A549 (cell line): ENCODE measurements around the gene TSPAN1. TPM values are rescaled to one million over a fixed set of nuclear protein-coding genes. Genes with fewer than 3 reads are reported as not detected.

Experiments used
- ATAC-seq, 2 experiments: fragments of 200-7000 bp in 1 of 2; fragments of >200 bp in 1 of 2; cut with Nextera tagmentation in 1 of 2; cut with Tn5 transposase in 1 of 2; 3 replicates each; pipeline versions ENCODE4 v1.8.0 to v1.9.1; 2018 to 2020; ENCODE audit warnings: mild to moderate bottlenecking in 1 of 2, moderate library complexity in 1 of 2
- CTCF ChIA-PET: fragments of 300-600 bp; sonication (Branson Sonifier 250); formaldehyde crosslinking; extraction: SDS; loops from one replicate; lab custom pipeline; 2021; ENCODE audit warnings: antibody characterized with exemption, inconsistent platforms; lab: Yijun Ruan, JAX
- POLR2A ChIA-PET: fragments of 350-600 bp; formaldehyde crosslinking; extraction: SDS; loops from one replicate; lab custom pipeline; 2021; ENCODE audit warnings: antibody characterized with exemption, inconsistent platforms; lab: Yijun Ruan, JAX
- DNase-seq, 2 experiments: peaks; one replicate each; pipeline versions ENCODE4 v3.0.0 to v3.0.0-alpha.2; 2011 to 2016; ENCODE audit warnings: low read depth in 1 of 2, low spot score in 1 of 2
- FAIRE-seq: peaks from 2 replicates; lab custom pipeline; 2011; peaks lifted over from hg19 to GRCh38; lab: Jason Lieb, UNC
- H3K27ac ChIP-seq, 2 experiments: fragments of >200 bp; sonication (Bioruptor Twin); formaldehyde crosslinking; 3 replicates each; pipeline ENCODE4 v1.5.1; 2016 to 2017
- H3K4me1 ChIP-seq: fragments of >200 bp; sonication (Bioruptor Twin); formaldehyde crosslinking; 3 replicates; pipeline ENCODE4 v1.6.1; 2016
- H3K4me2 ChIP-seq: fragments of >200 bp; sonication (Bioruptor Twin); formaldehyde crosslinking; 3 replicates; pipeline ENCODE4 v1.6.1; 2016
- H3K4me3 ChIP-seq: fragments of >200 bp; sonication (Bioruptor Twin); formaldehyde crosslinking; 3 replicates; pipeline ENCODE4 v1.5.1; 2016
- H3K9me3 ChIP-seq: fragments of >200 bp; sonication (Bioruptor Twin); formaldehyde crosslinking; 3 replicates; pipeline ENCODE4 v1.6.1; 2016
- BCL3 ChIP-seq: fragments of >200 bp; sonication (Bioruptor Twin); formaldehyde crosslinking; IDR thresholded peaks from 3 replicates; pipeline ENCODE4 v1.6.1; 2016
- ELK1 ChIP-seq: fragments of 150-350 bp; IDR thresholded peaks from 2 replicates; pipeline ENCODE4 v1.6.1; 2014; ENCODE audit warnings: low read depth, mild to moderate bottlenecking, low read length
- ESRRA ChIP-seq: fragments of 150-350 bp; IDR thresholded peaks from 2 replicates; pipeline ENCODE4 v1.6.1; 2014; ENCODE audit warnings: mild to moderate bottlenecking, low read length, borderline replicate concordance
- FOXS1 ChIP-seq: fragments of 250-450 bp; sonication (Bioruptor Pico); IDR thresholded peaks from 2 replicates; pipeline ENCODE4 v1.5.0; 2020; ENCODE audit warnings: mild to moderate bottlenecking, moderate library complexity
- GATA3 ChIP-seq: IDR thresholded peaks from 2 replicates; pipeline ENCODE4 v1.6.1; 2012; ENCODE audit warnings: borderline replicate concordance
- HDAC2 ChIP-seq: fragments of 200-600 bp; sonication (generic); IDR thresholded peaks from 2 replicates; pipeline ENCODE4 v1.6.1; 2016
- HES2 ChIP-seq: fragments of >200 bp; sonication (Bioruptor Twin); formaldehyde crosslinking; IDR thresholded peaks from 2 replicates; pipeline ENCODE4 v1.6.1; 2016
- HMGXB4 ChIP-seq: fragments of 250-450 bp; sonication (Bioruptor Pico); IDR thresholded peaks from 2 replicates; pipeline ENCODE4 v1.5.0; 2021; ENCODE audit warnings: mild to moderate bottlenecking, moderate library complexity, borderline replicate concordance
- HOXB5 ChIP-seq: fragments of 250-450 bp; sonication (Bioruptor Pico); IDR thresholded peaks from 2 replicates; pipeline ENCODE4 v1.5.0; 2020; ENCODE audit warnings: mild to moderate bottlenecking, moderate library complexity
- JUN ChIP-seq, 2 experiments: fragments of >200 bp; sonication (Bioruptor Twin); formaldehyde crosslinking; IDR thresholded peaks; 2 replicates in 1 of 2; 3 replicates in 1 of 2; pipeline ENCODE4 v1.6.1; 2016 to 2017
- MYC ChIP-seq: IDR thresholded peaks from 2 replicates; pipeline ENCODE4 v1.6.1; 2012; ENCODE audit warnings: mild to moderate bottlenecking, inconsistent platforms, low read length, improper control_type of control experiment, borderline replicate concordance
- NFE2L2 ChIP-seq: fragments of 150-350 bp; conservative IDR thresholded peaks from 2 replicates; pipeline ENCODE4 v1.6.1; 2014; ENCODE audit warnings: low read length
- RAD21 ChIP-seq, 2 experiments: fragments of >200 bp in 1 of 2; sonication (Bioruptor Twin) in 1 of 2; formaldehyde crosslinking in 1 of 2; IDR thresholded peaks in 1 of 2; conservative IDR thresholded peaks in 1 of 2; 2 replicates in 1 of 2; 3 replicates in 1 of 2; pipeline ENCODE4 v1.6.1; 2012 to 2018; ENCODE audit warnings: inconsistent platforms in 1 of 2
- RNF2 ChIP-seq: fragments of 200-600 bp; sonication (generic); IDR thresholded peaks from 2 replicates; pipeline ENCODE4 v1.6.1; 2016; ENCODE audit warnings: low read depth, mild to moderate bottlenecking, antibody characterized with exemption, moderate library complexity, borderline replicate concordance
- SREBF2 ChIP-seq: fragments of 450-650 bp; IDR thresholded peaks from 2 replicates; pipeline ENCODE4 v1.6.1; 2014; ENCODE audit warnings: mild to moderate bottlenecking, moderate library complexity
- USF2 ChIP-seq: fragments of 450-650 bp; IDR thresholded peaks from 2 replicates; pipeline ENCODE4 v1.6.1; 2014; ENCODE audit warnings: antibody characterized with exemption
- ZC3H11A ChIP-seq: fragments of 450-650 bp; IDR thresholded peaks from 2 replicates; pipeline ENCODE4 v1.6.1; 2014; ENCODE audit warnings: antibody characterized with exemption, mild to moderate bottlenecking
- ZFP36 ChIP-seq: fragments of 450-650 bp; IDR thresholded peaks from 2 replicates; pipeline ENCODE4 v1.6.1; 2014; ENCODE audit warnings: borderline replicate concordance; ENCODE audit not compliant: partially characterized antibody
- WGBS: methylation state at CpG from one replicate; pipeline ENCODE4 v1.1.6; 2017; ENCODE audit errors: missing lambda C conversion rate; 5-methylcytosine and 5-hydroxymethylcytosine counted together
- polyA minus RNA-seq: library from RNA; depleted of rRNA, polyadenylated mRNA; stranded (reverse); fragments of >200 nt; gene quantifications from 2 replicates; pipeline ENCODE4 v1.2.3, GENCODE V29; 2011; rRNA and poly(A)+ RNA removed
- polyA plus RNA-seq, 4 experiments: library from polyadenylated mRNA; depleted of rRNA in 3 of 4; stranded (reverse); fragments of >200 nt; fragmentation: RNase III in 1 of 4; extraction: RNeasy Plus Mini Kit Qiagen cat#74134 plus additional on column Dnase treatment in 1 of 4; gene quantifications; 2 replicates in 3 of 4; 3 replicates in 1 of 4; pipeline ENCODE4 v1.2.3, GENCODE V29; 2011 to 2017

Gene TSPAN1
- polyA plus RNA-seq (2011; rRNA removed) (2.1 and 3.1 TPM in 2 replicates), polyA plus RNA-seq (2017; fragmentation: RNase III; extraction: RNeasy Plus Mini Kit Qiagen cat#74134 plus additional on column Dnase treatment) (1.8 to 3.1 TPM (median 2.1 TPM) in 3 replicates), polyA minus RNA-seq (1.7 and 1.8 TPM in 2 replicates)
- 1.6 TPM in 2 replicates for polyA plus RNA-seq (2012; cell fraction: cytosol; rRNA removed)
- 2.3 and 2.6 TPM in 2 replicates for polyA plus RNA-seq (2012; cell fraction: nucleus; rRNA removed)

- peak within 1 kb of the TSS; percentile 41 to 55; a peak in 4 of 6 replicates for H3K27ac ChIP-seq
- CTCF ChIA-PET: interaction anchor here (14.4 kb wide), 1 partner anchor 138 kb away, joined by 181 read pairs; no protein-coding TSS in a partner anchor
- FAIRE-seq: no peak
- H3K4me2 ChIP-seq: peak within 1 kb of the TSS; percentile 44
- POLR2A ChIA-PET: interaction anchor here (1.3 kb wide), 1 partner anchor 42 kb away, joined by 3 read pairs; the partner anchor contains the start of gene PIK3R3
- H3K4me1 ChIP-seq: peaks cover 25% of the 10 kb centered on the region
- WGBS: 67% methylated on average over 8 of the region's 11 CpGs
- ATAC-seq: no peak
- no peaks in the 10 kb centered on the region for H3K9me3 ChIP-seq
- TF ChIP-seq MYC: no peak
- TF ChIP-seq NFE2L2: no peak
- TF ChIP-seq ZC3H11A: no peak
- TF ChIP-seq FOXS1 (CRISPR knock-in tag): no peak
- TF ChIP-seq RNF2: no peak
- no peak within 1 kb of the TSS for H3K4me3 ChIP-seq
- DNase-seq: no peak
Observed at GRCh38 chr1:46174448-46175231, at the start of gene TSPAN1. TSS of gene TSPAN1 (plus strand) at chr1:46175087. CDS start at chr1:46181108, 6,021 bp downstream.

- no peak for ATAC-seq
Observed at GRCh38 chr1:46128344-46128743, 46.5 kb upstream of the TSPAN1 start.

GRCh38 chr1:46130121-46130520 is 44.8 kb upstream of the TSPAN1 start:
- DNase-seq (no peak), ATAC-seq (no peak), FAIRE-seq (no peak)
- no peak overlapping the region for H3K27ac ChIP-seq
- TF ChIP-seq SREBF2: no peak
- TF ChIP-seq HES2: no peak
- TF ChIP-seq ELK1: no peak
- no peak for TF ChIP-seq ESRRA
- TF ChIP-seq NFE2L2: no peak
- no peak for TF ChIP-seq GATA3
- no peak for TF ChIP-seq HDAC2
- no peak for TF ChIP-seq BCL3
- TF ChIP-seq HMGXB4 (CRISPR knock-in tag): no peak
- TF ChIP-seq FOXS1 (CRISPR knock-in tag): no peak
- POLR2A ChIA-PET: no interaction called here
- no peaks in the 10 kb centered on the region for H3K9me3 ChIP-seq
- no peak overlapping the region for H3K4me2 ChIP-seq
- peaks cover 27% of the 10 kb centered on the region for H3K4me1 ChIP-seq
- CTCF ChIA-PET: interaction anchor here (0.7 kb wide), 1 partner anchor 21 kb away, joined by 3 read pairs; no protein-coding TSS in a partner anchor
- H3K4me3 ChIP-seq: no peak overlapping the region
- WGBS: 76% methylated on average over 1 of the region's 1 CpG

More at GRCh38 chr1:46128344-46128743, 46.5 kb upstream of the TSPAN1 start:
- POLR2A ChIA-PET: no interaction called here
- Histone ChIP-seq H3K4me2 (0 out of 3 replicates have a peak overlapping the region, but pooled peaks have one; percentile 37), H3K4me3 (no peak overlapping the region), H3K4me1 (peaks cover 13% of the 10 kb centered on the region), H3K27ac (no peak overlapping the region), H3K9me3 (no peaks in the 10 kb centered on the region)
- TF ChIP-seq ESRRA (no peak), USF2 (no peak), HDAC2 (no peak), RAD21 (conservative IDR thresholded peaks at IDR 0.05 in 1 of 2, IDR thresholded peaks at IDR 0.05 in 1 of 2) (no peak), ZFP36 (no peak), HOXB5 (no peak), JUN (IDR thresholded peaks at IDR 0.05) (no peak)
- DNase-seq: peak in 1 of 2 experiments; percentile 21
- FAIRE-seq: no peak
- CTCF ChIA-PET: interaction anchor here (1.1 kb wide), 1 partner anchor 9 kb away, joined by 4 read pairs; no protein-coding TSS in a partner anchor
- WGBS: 70% methylated on average over 3 of the region's 3 CpGs
